Ishikawa (cell line): ENCODE data around the gene PLEKHA1.

Source experiments
- RAD21 ChIP-seq: IDR thresholded peaks from 2 replicates; pipeline ENCODE4 v1.6.1; 2012; ENCODE audit warnings: low read depth
- TCF12 ChIP-seq: IDR thresholded peaks from 2 replicates; pipeline ENCODE4 v1.6.1; 2012; ENCODE audit warnings: low read depth

DNA sequence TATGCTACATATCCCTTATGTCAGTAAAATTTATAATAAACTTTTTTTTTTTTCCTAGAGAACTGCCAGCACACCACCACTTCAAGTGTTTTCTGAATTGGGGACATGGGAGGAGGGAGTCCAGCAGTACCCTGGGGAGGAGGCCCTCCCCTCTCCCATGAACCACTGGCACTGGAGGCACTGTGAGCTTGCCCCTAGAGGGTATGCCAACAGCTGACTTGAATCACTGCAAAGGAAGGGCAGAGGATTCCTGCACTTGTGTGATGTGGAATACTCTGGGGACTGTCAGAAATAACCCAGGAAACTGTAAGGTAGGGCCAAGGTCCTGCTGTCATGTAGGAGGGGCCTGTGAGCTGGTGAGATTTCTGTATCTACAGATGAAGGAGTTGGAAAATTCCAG is 71.4 kb downstream of the PLEKHA1 start:
- TF ChIP-seq TCF12 (no peak), RAD21 (no peak)
